ENCODE data around the gene NOS1AP.

NOS1AP gene

DNA sequence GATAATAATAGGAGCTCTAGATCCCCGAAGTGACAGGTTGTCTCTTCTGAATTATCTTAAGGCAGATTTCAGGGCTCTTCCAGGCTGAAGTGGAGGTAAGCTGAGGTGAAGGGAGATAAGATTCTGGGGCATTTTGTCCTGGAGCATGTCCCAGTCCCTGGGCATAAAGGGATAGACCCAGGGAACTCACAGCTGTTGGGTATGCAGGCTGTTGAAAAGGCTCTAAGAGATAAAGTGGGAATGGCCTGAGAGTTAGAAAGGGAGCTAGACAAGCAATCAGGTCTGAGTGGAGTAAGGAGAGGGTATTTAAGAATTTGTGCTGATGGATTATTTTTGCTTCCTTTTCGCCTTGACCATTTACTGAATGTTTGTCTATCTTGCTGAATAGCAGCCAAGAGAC lies 123.7 kb downstream of the NOS1AP start:
- TF ChIP-seq ESRRG (CRISPR knock-in tag; IDR thresholded peaks at IDR 0.05) = no peak
- no peak for TF ChIP-seq OSR1 (CRISPR knock-in tag; IDR thresholded peaks at IDR 0.05)
- TF ChIP-seq ZNF70 (CRISPR knock-in tag; IDR thresholded peaks at IDR 0.05) = no peak
- no peak for TF ChIP-seq TOX (CRISPR knock-in tag; IDR thresholded peaks at IDR 0.05; ENCODE audit: borderline replicate concordance)
- TF ChIP-seq CSDC2 (CRISPR knock-in tag; IDR thresholded peaks at IDR 0.05) = no peak
- TF ChIP-seq ISL1 (CRISPR knock-in tag; IDR thresholded peaks at IDR 0.05) = no peak
- TF ChIP-seq ZFP30 (CRISPR knock-in tag; IDR thresholded peaks at IDR 0.05) = no peak
- TF ChIP-seq, protein P1, sequence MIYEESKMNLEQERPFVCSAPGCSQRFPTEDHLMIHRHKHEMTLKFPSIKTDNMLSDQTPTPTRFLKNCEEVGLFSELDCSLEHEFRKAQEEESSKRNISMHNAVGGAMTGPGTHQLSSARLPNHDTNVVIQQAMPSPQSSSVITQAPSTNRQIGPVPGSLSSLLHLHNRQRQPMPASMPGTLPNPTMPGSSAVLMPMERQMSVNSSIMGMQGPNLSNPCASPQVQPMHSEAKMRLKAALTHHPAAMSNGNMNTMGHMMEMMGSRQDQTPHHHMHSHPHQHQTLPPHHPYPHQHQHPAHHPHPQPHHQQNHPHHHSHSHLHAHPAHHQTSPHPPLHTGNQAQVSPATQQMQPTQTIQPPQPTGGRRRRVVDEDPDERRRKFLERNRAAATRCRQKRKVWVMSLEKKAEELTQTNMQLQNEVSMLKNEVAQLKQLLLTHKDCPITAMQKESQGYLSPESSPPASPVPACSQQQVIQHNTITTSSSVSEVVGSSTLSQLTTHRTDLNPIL (CRISPR knock-in tag; IDR thresholded peaks at IDR 0.05; ENCODE audit: low read depth) = no peak
- TF ChIP-seq PPARA (CRISPR knock-in tag; IDR thresholded peaks at IDR 0.05; ENCODE audit: borderline replicate concordance) = no peak
- ATAC-seq = no peak

DNA sequence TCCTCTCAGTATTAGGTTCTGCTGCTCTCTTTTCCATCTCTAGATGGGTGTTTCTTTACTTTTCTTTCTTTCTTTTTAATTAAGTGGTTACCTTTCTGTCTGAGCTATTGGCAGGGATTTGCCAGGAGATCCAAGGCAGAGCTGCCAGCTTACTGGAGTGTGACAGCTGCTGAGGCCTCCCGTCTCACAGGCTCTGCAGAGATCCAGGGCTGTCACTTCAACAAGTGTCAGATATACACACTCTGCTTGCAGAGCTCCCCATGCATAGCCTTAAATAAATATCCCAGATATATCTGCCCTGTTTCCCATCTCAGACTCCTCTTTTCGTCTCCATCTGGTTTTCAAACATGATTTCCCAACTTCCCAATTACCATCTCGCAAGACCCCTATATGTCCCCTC lies 124.3 kb downstream of the NOS1AP start:
- TF ChIP-seq ZNF565 (CRISPR knock-in tag; conservative IDR thresholded peaks at IDR 0.05; ENCODE audit: low read depth) (no peak), SNAI2 (CRISPR knock-in tag; IDR thresholded peaks at IDR 0.05) (no peak), OSR1 (CRISPR knock-in tag; IDR thresholded peaks at IDR 0.05) (no peak), ARNTL (CRISPR knock-in tag; IDR thresholded peaks at IDR 0.05; ENCODE audit: borderline replicate concordance, low read depth) (no peak), CSDC2 (CRISPR knock-in tag; IDR thresholded peaks at IDR 0.05) (no peak), ISL1 (CRISPR knock-in tag; IDR thresholded peaks at IDR 0.05) (no peak), TCF4 (CRISPR knock-in tag; IDR thresholded peaks at IDR 0.05; ENCODE audit: borderline replicate concordance) (no peak), ZFP3 (CRISPR knock-in tag; IDR thresholded peaks at IDR 0.05) (no peak), ZNF8 (CRISPR knock-in tag; IDR thresholded peaks at IDR 0.05) (no peak), BACH2 (CRISPR knock-in tag; IDR thresholded peaks at IDR 0.05; ENCODE audit: borderline replicate concordance) (no peak), GLIS3 (CRISPR knock-in tag; IDR thresholded peaks at IDR 0.05) (no peak)
- TF ChIP-seq, protein P2, sequence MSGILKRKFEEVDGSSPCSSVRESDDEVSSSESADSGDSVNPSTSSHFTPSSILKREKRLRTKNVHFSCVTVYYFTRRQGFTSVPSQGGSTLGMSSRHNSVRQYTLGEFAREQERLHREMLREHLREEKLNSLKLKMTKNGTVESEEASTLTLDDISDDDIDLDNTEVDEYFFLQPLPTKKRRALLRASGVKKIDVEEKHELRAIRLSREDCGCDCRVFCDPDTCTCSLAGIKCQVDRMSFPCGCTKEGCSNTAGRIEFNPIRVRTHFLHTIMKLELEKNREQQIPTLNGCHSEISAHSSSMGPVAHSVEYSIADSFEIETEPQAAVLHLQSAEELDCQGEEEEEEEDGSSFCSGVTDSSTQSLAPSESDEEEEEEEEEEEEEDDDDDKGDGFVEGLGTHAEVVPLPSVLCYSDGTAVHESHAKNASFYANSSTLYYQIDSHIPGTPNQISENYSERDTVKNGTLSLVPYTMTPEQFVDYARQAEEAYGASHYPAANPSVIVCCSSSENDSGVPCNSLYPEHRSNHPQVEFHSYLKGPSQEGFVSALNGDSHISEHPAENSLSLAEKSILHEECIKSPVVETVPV (CRISPR knock-in tag; IDR thresholded peaks at IDR 0.05) = no peak
- TF ChIP-seq, protein P3, sequence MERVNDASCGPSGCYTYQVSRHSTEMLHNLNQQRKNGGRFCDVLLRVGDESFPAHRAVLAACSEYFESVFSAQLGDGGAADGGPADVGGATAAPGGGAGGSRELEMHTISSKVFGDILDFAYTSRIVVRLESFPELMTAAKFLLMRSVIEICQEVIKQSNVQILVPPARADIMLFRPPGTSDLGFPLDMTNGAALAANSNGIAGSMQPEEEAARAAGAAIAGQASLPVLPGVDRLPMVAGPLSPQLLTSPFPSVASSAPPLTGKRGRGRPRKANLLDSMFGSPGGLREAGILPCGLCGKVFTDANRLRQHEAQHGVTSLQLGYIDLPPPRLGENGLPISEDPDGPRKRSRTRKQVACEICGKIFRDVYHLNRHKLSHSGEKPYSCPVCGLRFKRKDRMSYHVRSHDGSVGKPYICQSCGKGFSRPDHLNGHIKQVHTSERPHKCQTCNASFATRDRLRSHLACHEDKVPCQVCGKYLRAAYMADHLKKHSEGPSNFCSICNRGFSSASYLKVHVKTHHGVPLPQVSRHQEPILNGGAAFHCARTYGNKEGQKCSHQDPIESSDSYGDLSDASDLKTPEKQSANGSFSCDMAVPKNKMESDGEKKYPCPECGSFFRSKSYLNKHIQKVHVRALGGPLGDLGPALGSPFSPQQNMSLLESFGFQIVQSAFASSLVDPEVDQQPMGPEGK (CRISPR knock-in tag; IDR thresholded peaks at IDR 0.05; ENCODE audit: borderline replicate concordance) = no peak
- TF ChIP-seq, protein P4, sequence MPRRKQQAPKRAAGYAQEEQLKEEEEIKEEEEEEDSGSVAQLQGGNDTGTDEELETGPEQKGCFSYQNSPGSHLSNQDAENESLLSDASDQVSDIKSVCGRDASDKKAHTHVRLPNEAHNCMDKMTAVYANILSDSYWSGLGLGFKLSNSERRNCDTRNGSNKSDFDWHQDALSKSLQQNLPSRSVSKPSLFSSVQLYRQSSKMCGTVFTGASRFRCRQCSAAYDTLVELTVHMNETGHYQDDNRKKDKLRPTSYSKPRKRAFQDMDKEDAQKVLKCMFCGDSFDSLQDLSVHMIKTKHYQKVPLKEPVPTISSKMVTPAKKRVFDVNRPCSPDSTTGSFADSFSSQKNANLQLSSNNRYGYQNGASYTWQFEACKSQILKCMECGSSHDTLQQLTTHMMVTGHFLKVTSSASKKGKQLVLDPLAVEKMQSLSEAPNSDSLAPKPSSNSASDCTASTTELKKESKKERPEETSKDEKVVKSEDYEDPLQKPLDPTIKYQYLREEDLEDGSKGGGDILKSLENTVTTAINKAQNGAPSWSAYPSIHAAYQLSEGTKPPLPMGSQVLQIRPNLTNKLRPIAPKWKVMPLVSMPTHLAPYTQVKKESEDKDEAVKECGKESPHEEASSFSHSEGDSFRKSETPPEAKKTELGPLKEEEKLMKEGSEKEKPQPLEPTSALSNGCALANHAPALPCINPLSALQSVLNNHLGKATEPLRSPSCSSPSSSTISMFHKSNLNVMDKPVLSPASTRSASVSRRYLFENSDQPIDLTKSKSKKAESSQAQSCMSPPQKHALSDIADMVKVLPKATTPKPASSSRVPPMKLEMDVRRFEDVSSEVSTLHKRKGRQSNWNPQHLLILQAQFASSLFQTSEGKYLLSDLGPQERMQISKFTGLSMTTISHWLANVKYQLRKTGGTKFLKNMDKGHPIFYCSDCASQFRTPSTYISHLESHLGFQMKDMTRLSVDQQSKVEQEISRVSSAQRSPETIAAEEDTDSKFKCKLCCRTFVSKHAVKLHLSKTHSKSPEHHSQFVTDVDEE (CRISPR knock-in tag; IDR thresholded peaks at IDR 0.05) = no peak
- TF ChIP-seq, protein P5, sequence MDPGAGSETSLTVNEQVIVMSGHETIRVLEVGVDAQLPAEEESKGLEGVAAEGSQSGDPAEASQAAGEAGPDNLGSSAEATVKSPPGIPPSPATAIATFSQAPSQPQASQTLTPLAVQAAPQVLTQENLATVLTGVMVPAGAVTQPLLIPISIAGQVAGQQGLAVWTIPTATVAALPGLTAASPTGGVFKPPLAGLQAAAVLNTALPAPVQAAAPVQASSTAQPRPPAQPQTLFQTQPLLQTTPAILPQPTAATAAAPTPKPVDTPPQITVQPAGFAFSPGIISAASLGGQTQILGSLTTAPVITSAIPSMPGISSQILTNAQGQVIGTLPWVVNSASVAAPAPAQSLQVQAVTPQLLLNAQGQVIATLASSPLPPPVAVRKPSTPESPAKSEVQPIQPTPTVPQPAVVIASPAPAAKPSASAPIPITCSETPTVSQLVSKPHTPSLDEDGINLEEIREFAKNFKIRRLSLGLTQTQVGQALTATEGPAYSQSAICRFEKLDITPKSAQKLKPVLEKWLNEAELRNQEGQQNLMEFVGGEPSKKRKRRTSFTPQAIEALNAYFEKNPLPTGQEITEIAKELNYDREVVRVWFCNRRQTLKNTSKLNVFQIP (CRISPR knock-in tag; IDR thresholded peaks at IDR 0.05; ENCODE audit: borderline replicate concordance, low read depth) = no peak
- TF ChIP-seq, protein P1 (CRISPR knock-in tag; IDR thresholded peaks at IDR 0.05; ENCODE audit: low read depth) = no peak
- ATAC-seq = no peak

All from SK-N-SH treated with all-trans-retinoic acid at 6 μM for 48 hours (cell line).